HepG2 (cell line): ENCODE results near the gene RHOD. TPM values are rescaled to one million over a fixed set of nuclear protein-coding genes. Genes with fewer than 3 reads are reported as not detected.

Experiments used
- AFF4 ChIP-seq: sonication (generic); formaldehyde crosslinking; IDR thresholded peaks from 2 replicates; pipeline ENCODE4 v1.4.0; 2020; ENCODE audit warnings: missing genetic modification reagents
- CAMTA2 ChIP-seq: sonication (generic); formaldehyde crosslinking; IDR thresholded peaks from 2 replicates; pipeline ENCODE4 v1.4.0; 2020; ENCODE audit warnings: mild to moderate bottlenecking, missing genetic modification reagents, borderline replicate concordance
- FOXA1 ChIP-seq, 2 experiments: fragments of 450-650 bp in 1 of 2; sonication (generic) in 1 of 2; formaldehyde crosslinking in 1 of 2; IDR thresholded peaks; 2 replicates each; pipeline versions ENCODE4 v1.4.0 to v1.6.1; 2016 to 2020; ENCODE audit warnings: missing genetic modification reagents in 1 of 2
- HNF1A ChIP-seq, 2 experiments: sonication (generic) in 1 of 2; formaldehyde crosslinking in 1 of 2; IDR thresholded peaks; 2 replicates each; pipeline versions ENCODE4 v1.4.0 to v1.6.1; 2016 to 2020; ENCODE audit warnings: borderline replicate concordance in 1 of 2, low read depth in 1 of 2, mild to moderate bottlenecking in 1 of 2, missing genetic modification reagents in 1 of 2
- MZF1 ChIP-seq: sonication (generic); formaldehyde crosslinking; IDR thresholded peaks from 2 replicates; pipeline ENCODE4 v1.8.1; 2023; ENCODE audit warnings: mild to moderate bottlenecking, missing genetic modification reagents, borderline replicate concordance
- NR2F6 ChIP-seq, 2 experiments: IDR thresholded peaks; 2 replicates each; pipeline ENCODE4 v1.6.1; 2016; ENCODE audit warnings: antibody characterized with exemption in 1 of 2, mild to moderate bottlenecking in 1 of 2
- SCMH1 ChIP-seq: sonication (generic); formaldehyde crosslinking; IDR thresholded peaks from 2 replicates; pipeline ENCODE4 v1.9.0; 2021; ENCODE audit warnings: missing genetic modification reagents, mild to moderate bottlenecking, borderline replicate concordance
- SMAD3 ChIP-seq: sonication (generic); formaldehyde crosslinking; IDR thresholded peaks from 2 replicates; pipeline ENCODE4 v1.4.0; 2020; ENCODE audit warnings: missing genetic modification reagents
- SOX6 ChIP-seq, 2 experiments: fragments of 450-650 bp in 1 of 2; sonication (generic) in 1 of 2; formaldehyde crosslinking in 1 of 2; IDR thresholded peaks; 2 replicates each; pipeline versions ENCODE4 v1.4.0 to v1.6.1; 2017 to 2020; ENCODE audit warnings: antibody characterized with exemption in 1 of 2, mild to moderate bottlenecking in 1 of 2, missing genetic modification reagents in 1 of 2
- TFAP4 ChIP-seq: sonication (generic); IDR thresholded peaks from 2 replicates; pipeline ENCODE4 v1.6.1; 2016; ENCODE audit warnings: low read depth, borderline replicate concordance
- THAP9 ChIP-seq: sonication (generic); formaldehyde crosslinking; IDR thresholded peaks from 2 replicates; pipeline ENCODE4; 2020; ENCODE audit warnings: missing genetic modification reagents, mild to moderate bottlenecking, borderline replicate concordance
- TSC22D2 ChIP-seq: sonication (generic); formaldehyde crosslinking; IDR thresholded peaks from 2 replicates; pipeline ENCODE4 v1.5.1; 2020; ENCODE audit warnings: missing genetic modification reagents, mild to moderate bottlenecking, borderline replicate concordance
- ZNF160 ChIP-seq: sonication (generic); formaldehyde crosslinking; IDR thresholded peaks from 2 replicates; pipeline ENCODE4 v1.8.0; 2022; ENCODE audit warnings: mild to moderate bottlenecking, inconsistent platforms, missing genetic modification reagents
- ZNF20 ChIP-seq: sonication (generic); formaldehyde crosslinking; IDR thresholded peaks from 2 replicates; pipeline ENCODE4 v1.4.0; 2020; ENCODE audit warnings: mild to moderate bottlenecking, moderate library complexity, missing genetic modification reagents
- ZNF546 ChIP-seq: sonication (generic); formaldehyde crosslinking; conservative IDR thresholded peaks from 2 replicates; pipeline ENCODE4 v1.8.1; 2023; ENCODE audit warnings: mild to moderate bottlenecking, missing genetic modification reagents
- ZNF782 ChIP-seq: sonication (generic); formaldehyde crosslinking; IDR thresholded peaks from 2 replicates; pipeline ENCODE4 v1.4.0; 2020; ENCODE audit warnings: missing genetic modification reagents, mild to moderate bottlenecking, borderline replicate concordance
- polyA plus RNA-seq, 8 experiments: library from polyadenylated mRNA; depleted of rRNA in 3 of 8; stranded (reverse) in 7 of 8; unstranded in 1 of 8; fragments of >200 nt; fragmentation: Illumina TruSeq in 4 of 8; extraction: Trizol in 4 of 8; gene quantifications; 2 replicates each; pipeline versions ENCODE4 v1.2.1 to v1.2.3, GENCODE V29; 2011 to 2016; ENCODE audit warnings: low read depth in 4 of 8, missing spikeins in 1 of 8, mixed read lengths in 1 of 8; ENCODE audit not compliant: insufficient read depth in 1 of 8
- total RNA-seq, 5 experiments: library from RNA; depleted of rRNA; stranded (reverse); fragments of >200 nt; fragmentation: Illumina TruSeq; extraction: Trizol; gene quantifications; 2 replicates each; pipeline ENCODE4 v1.2.3, GENCODE V29; 2016; ENCODE audit warnings: low read depth in 1 of 5

RHOD gene
- total and polyA plus RNA-seq, 2 of the 13 experiments (the other 11 are each of a cell fraction or from before 2014, with no cell fraction given) = 0.27 to 0.98 TPM

GRCh38 chr11:67114275-67114896 lies 57.7 kb downstream of the RHOD start (continued):
- no peak for TF ChIP-seq HNF1A (IDR thresholded peaks at IDR 0.05; ENCODE audit: low read depth)
- TF ChIP-seq HNF1A (CRISPR knock-in tag; IDR thresholded peaks at IDR 0.05; ENCODE audit: borderline replicate concordance) = no peak
- TF ChIP-seq ZNF546 (CRISPR knock-in tag) = no peak
- no peak for TF ChIP-seq SMAD3 (CRISPR knock-in tag)
- no peak for TF ChIP-seq SOX6 (IDR thresholded peaks at IDR 0.05)
- no peak for TF ChIP-seq SOX6 (CRISPR knock-in tag; IDR thresholded peaks at IDR 0.05)
- no peak for TF ChIP-seq MZF1
- no peak for TF ChIP-seq AFF4
- no peak for TF ChIP-seq FOXA1 (IDR thresholded peaks at IDR 0.05)
- TF ChIP-seq FOXA1 (CRISPR knock-in tag; IDR thresholded peaks at IDR 0.05) = no peak
- TF ChIP-seq ZNF160 (CRISPR knock-in tag) = no peak
- TF ChIP-seq CAMTA2 = no peak
- no peak for TF ChIP-seq NR2F6 (IDR thresholded peaks at IDR 0.05)
- TF ChIP-seq NR2F6 (CRISPR knock-in tag; IDR thresholded peaks at IDR 0.05) = no peak
- TF ChIP-seq TSC22D2 (CRISPR knock-in tag) = no peak
- TF ChIP-seq THAP9 (CRISPR knock-in tag) = 0 out of 2 replicates have a peak, but pooled peaks have one; percentile 9
- TF ChIP-seq SCMH1 (CRISPR knock-in tag) = no peak
- TF ChIP-seq ZNF20 (CRISPR knock-in tag) = no peak
- TF ChIP-seq ZNF782 = no peak
- TF ChIP-seq TFAP4 = no peak
